OCI-LY7 (cell line): Measurements from ENCODE around the gene MRPL22. TPM values are rescaled to one million over a fixed set of nuclear protein-coding genes. Genes with fewer than 3 reads are reported as not detected.
"Not testable (repeated sequence)": the region's sequence is repeated elsewhere in the genome, so short reads cannot be mapped to it uniquely, and the experiment has no call there.

Experiments used
- BruUV-seq: library from RNA; stranded (reverse); fragments of 400-500 nt; replicated peaks from 2 replicates; lab custom pipeline; 2021; lab: Mats Ljungman, UMichigan
- CTCF ChIA-PET: fragments of 300-600 bp; sonication (Branson Sonifier 250); formaldehyde crosslinking; loops from one replicate; lab custom pipeline; 2022; ENCODE audit warnings: antibody characterized with exemption; ENCODE audit not compliant: unreplicated experiment; lab: Charles Lee
- POLR2A ChIA-PET: fragments of 300-600 bp; sonication (Branson Sonifier 250); formaldehyde crosslinking; loops from one replicate; lab custom pipeline; 2022; ENCODE audit warnings: antibody characterized with exemption; lab: Charles Lee
- DNase-seq: peaks from one replicate; pipeline ENCODE4 v3.0.0-alpha.2; 2015; ENCODE audit warnings: low spot score
- H2AFZ ChIP-seq: fragments of 200-600 bp; sonication (generic), shearing (Covaris generic); 2 replicates; pipeline ENCODE4 v1.6.1; 2014; ENCODE audit warnings: mild to moderate bottlenecking, antibody characterized with exemption, low read length, moderate library complexity
- H3K27ac ChIP-seq: fragments of 200-600 bp; sonication (generic); 2 replicates; pipeline ENCODE4 v1.5.1; 2014; ENCODE audit warnings: mixed run types, low read depth, mild to moderate bottlenecking, moderate library complexity, low read length, inconsistent platforms; ENCODE audit not compliant: poor library complexity, severe bottlenecking
- H3K36me3 ChIP-seq: fragments of 200-600 bp; sonication (generic); 2 replicates; pipeline ENCODE4 v1.6.1; 2014; ENCODE audit warnings: mild to moderate bottlenecking, antibody characterized with exemption, low read length, moderate library complexity, mixed read lengths; ENCODE audit not compliant: insufficient read depth
- H3K4me1 ChIP-seq: fragments of 200-600 bp; sonication (generic); 2 replicates; pipeline ENCODE4 v1.5.1; 2014; ENCODE audit warnings: mild to moderate bottlenecking, low read length; ENCODE audit not compliant: insufficient read depth, poor library complexity, severe bottlenecking
- H3K4me2 ChIP-seq: fragments of 200-600 bp; sonication (generic); 2 replicates; pipeline ENCODE4 v1.6.1; 2014; ENCODE audit warnings: mild to moderate bottlenecking, low read length
- H3K4me3 ChIP-seq: fragments of 200-600 bp; sonication (generic); 2 replicates; pipeline ENCODE4 v1.5.1; 2014; ENCODE audit warnings: mild to moderate bottlenecking, low read depth, low read length; ENCODE audit not compliant: poor library complexity, severe bottlenecking
- H3K79me2 ChIP-seq: fragments of 200-600 bp; sonication (generic); 2 replicates; pipeline ENCODE4 v1.6.1; 2016; ENCODE audit warnings: low read depth, mild to moderate bottlenecking, low read length, moderate library complexity, mixed read lengths; ENCODE audit not compliant: insufficient read depth
- H3K9me2 ChIP-seq: fragments of 200-600 bp; sonication (generic); 2 replicates; pipeline ENCODE4 v1.6.1; 2016; ENCODE audit warnings: mild to moderate bottlenecking, low read length, mixed read lengths; ENCODE audit not compliant: insufficient read depth
- H3K9me3 ChIP-seq: fragments of 200-600 bp; sonication (generic); 2 replicates; pipeline ENCODE4 v1.6.1; 2014; ENCODE audit warnings: mild to moderate bottlenecking, mixed run types, low read length, mixed read lengths
- H4K20me1 ChIP-seq: fragments of 200-600 bp; sonication (generic); 2 replicates; pipeline ENCODE4 v1.6.1; 2014; ENCODE audit warnings: mild to moderate bottlenecking, antibody characterized with exemption, low read length, moderate library complexity, mixed read lengths; ENCODE audit not compliant: insufficient read depth
- CTCF ChIP-seq: fragments of 200-600 bp; sonication (generic); conservative IDR thresholded peaks from 2 replicates; pipeline ENCODE4 v1.5.1; 2014; ENCODE audit warnings: mild to moderate bottlenecking, antibody characterized with exemption, low read length, moderate library complexity, mixed read lengths
- EZH2phosphoT487 ChIP-seq: fragments of 200-600 bp; sonication (generic); IDR thresholded peaks from 2 replicates; pipeline ENCODE4 v1.6.1; 2018; ENCODE audit warnings: low read depth, borderline replicate concordance, mild to moderate bottlenecking, mixed run types, antibody characterized with exemption, low read length, moderate library complexity, mixed read lengths
- intact Hi-C: fragments of 100-400 bp; cut with micrococcal nuclease; formaldehyde crosslinking; loops from one replicate; pipeline ENCODE4 v1.10.0; 2022; ENCODE audit not compliant: unreplicated experiment
- total RNA-seq, 2 experiments: library from RNA; depleted of rRNA in 1 of 2; stranded (reverse); fragments of >200 nt in 1 of 2; shearing (Covaris generic) in 1 of 2; gene quantifications; 2 replicates each; pipeline ENCODE4 v1.2.3, GENCODE V29; 2014 to 2022

MRPL22 gene
- total RNA-seq, 2 experiments from 2014 or later = 34.0 to 91.8 TPM

GRCh38 chr5:154900066-154900465 is 40.8 kb upstream of the MRPL22 start:
- ChIA-PET CTCF (no interaction called here), POLR2A (no interaction called here)
- Histone ChIP-seq H4K20me1 (no peaks in the 10 kb centered on the region), H2AFZ (no peak overlapping the region), H3K4me2 (no peak overlapping the region), H3K36me3 (peaks cover 97% of the 10 kb centered on the region), H3K27ac (no peak overlapping the region), H3K9me3 (no peaks in the 10 kb centered on the region), H3K4me3 (no peak overlapping the region), H3K9me2 (no peaks in the 10 kb centered on the region), H3K79me2 (no peaks in the 10 kb centered on the region), H3K4me1 (no peaks in the 10 kb centered on the region)
- no peak for DNase-seq
- intact Hi-C loops = no loop called here
- TF ChIP-seq EZH2phosphoT487 (no peak), CTCF (no peak)
- BruUV-seq = no TSS peak

GRCh38 chr5:154901276-154901675 is 39.6 kb upstream of the MRPL22 start:
- H3K9me3 ChIP-seq = no peaks in the 10 kb centered on the region
- H3K9me2 ChIP-seq = no peaks in the 10 kb centered on the region
- ChIA-PET CTCF (no interaction called here), POLR2A (interaction anchor here (0.6 kb wide), 1 partner anchor 29 kb away, joined by 4 read pairs; no protein-coding TSS in a partner anchor)
- no peak overlapping the region for H3K27ac ChIP-seq
- no peaks in the 10 kb centered on the region for H4K20me1 ChIP-seq
- H2AFZ ChIP-seq = no peak overlapping the region
- no peak for DNase-seq
- H3K36me3 ChIP-seq = peaks cover 96% of the 10 kb centered on the region
- TF ChIP-seq CTCF (no peak), EZH2phosphoT487 (no peak)
- no TSS peak for BruUV-seq
- no peaks in the 10 kb centered on the region for H3K79me2 ChIP-seq
- no peak overlapping the region for H3K4me2 ChIP-seq
- no peaks in the 10 kb centered on the region for H3K4me1 ChIP-seq
- no peak overlapping the region for H3K4me3 ChIP-seq
- intact Hi-C loops = no loop called here

GRCh38 chr5:154901913-154902312 is 39.0 kb upstream of the MRPL22 start:
- no peak for TF ChIP-seq CTCF
- no peak for TF ChIP-seq EZH2phosphoT487
- Histone ChIP-seq H3K4me2 (no peak overlapping the region), H4K20me1 (no peaks in the 10 kb centered on the region), H3K4me3 (no peak overlapping the region), H3K79me2 (no peaks in the 10 kb centered on the region), H3K9me2 (no peaks in the 10 kb centered on the region), H3K4me1 (no peaks in the 10 kb centered on the region), H2AFZ (no peak overlapping the region), H3K36me3 (peaks cover 96% of the 10 kb centered on the region), H3K27ac (no peak overlapping the region), H3K9me3 (no peaks in the 10 kb centered on the region)
- DNase-seq = no peak
- intact Hi-C loops = no loop called here
- ChIA-PET POLR2A (interaction anchor here (0.6 to 1.7 kb wide), 2 partner anchors 12 to 29 kb away, joined by 3 to 4 read pairs; no protein-coding TSS in a partner anchor), CTCF (no interaction called here)
- BruUV-seq = no TSS peak

- DNase-seq, H2AFZ ChIP-seq, BruUV-seq, H3K9me3 ChIP-seq, H3K79me2 ChIP-seq, H3K4me2 ChIP-seq, H3K9me2 ChIP-seq, H3K4me3 ChIP-seq, H3K4me1 ChIP-seq, H4K20me1 ChIP-seq, intact Hi-C loops, CTCF ChIA-PET, H3K27ac ChIP-seq: not testable (repeated sequence)
- peaks cover 93% of the 10 kb centered on the region for H3K36me3 ChIP-seq
- POLR2A ChIA-PET = interaction anchor here (0.6 kb wide), 1 partner anchor 36 kb away, joined by 3 read pairs; no protein-coding TSS in a partner anchor
Measured at GRCh38 chr5:154905601-154906000, 35.3 kb upstream of the MRPL22 start.
